Cardiac septum (tissue), 1 donor: ENCODE data around the gene FECH. TPM values are rescaled to one million over a fixed set of nuclear protein-coding genes. Genes with fewer than 3 reads are reported as not detected.

Experiments used
- DNase-seq: peaks from one replicate; pipeline ENCODE4 v3.0.0-alpha.2; 2020; ENCODE audit warnings: low spot score
- intact Hi-C: fragments of 100-400 bp; cut with DNase I; formaldehyde crosslinking; loops from one replicate; pipeline ENCODE4 v1.14.0; 2022
- total RNA-seq: library from RNA; stranded (reverse); fragmentation: NEBNext Ultra II Directional; extraction: Animal tissue kit (Norgen Biotek cat#: 25700); gene quantifications from one replicate; pipeline ENCODE4 v1.2.1, GENCODE V29; 2021
- donor health status: DM: no; HTN: no; CAD: no.

Gene FECH
- total RNA-seq, 1 donor from 2014 or later = 39.5 TPM

- intact Hi-C loops = no loop called here
These were observed 1.1 kb downstream of the FECH start for GRCh38 chr18:57585421-57585820.

GRCh38 chr18:57584444-57584843 lies 2.1 kb downstream of the FECH start:
- DNase-seq = no peak
- intact Hi-C loops = no loop called here

More at GRCh38 chr18:57585421-57585820, 1.1 kb downstream of the FECH start:
- no peak for DNase-seq

DNA sequence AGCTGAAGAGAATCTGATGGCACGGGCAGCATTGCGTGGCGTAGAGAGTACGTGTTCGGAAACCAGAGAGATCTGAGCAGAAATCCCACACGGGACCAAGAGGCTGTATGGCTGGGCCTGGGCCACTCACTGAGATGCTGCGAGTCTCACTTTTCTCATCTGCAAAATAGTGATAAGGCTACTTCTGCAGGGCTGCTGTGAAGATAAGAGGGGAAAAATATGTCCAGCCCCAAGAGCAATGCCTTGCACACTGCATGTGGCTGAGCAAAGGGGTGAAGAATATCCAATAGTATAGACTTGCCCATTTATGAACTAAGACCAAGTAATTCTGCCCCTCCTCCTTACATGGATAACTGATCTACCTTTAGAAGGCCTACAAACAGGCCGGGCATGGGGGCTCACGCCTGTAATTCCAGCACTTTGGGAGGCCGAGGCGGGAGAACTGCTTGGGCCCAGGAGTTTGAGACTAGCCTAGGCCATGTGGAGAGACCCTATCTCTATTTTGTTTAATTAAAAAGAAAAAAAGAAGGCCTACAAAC lies 3.1 kb downstream of the FECH start:
- DNase-seq = no peak
- intact Hi-C loops = no loop called here

GRCh38 chr18:57581301-57581934 lies 5.1 kb downstream of the FECH start:
- intact Hi-C loops = no loop called here
- no peak for DNase-seq

DNA sequence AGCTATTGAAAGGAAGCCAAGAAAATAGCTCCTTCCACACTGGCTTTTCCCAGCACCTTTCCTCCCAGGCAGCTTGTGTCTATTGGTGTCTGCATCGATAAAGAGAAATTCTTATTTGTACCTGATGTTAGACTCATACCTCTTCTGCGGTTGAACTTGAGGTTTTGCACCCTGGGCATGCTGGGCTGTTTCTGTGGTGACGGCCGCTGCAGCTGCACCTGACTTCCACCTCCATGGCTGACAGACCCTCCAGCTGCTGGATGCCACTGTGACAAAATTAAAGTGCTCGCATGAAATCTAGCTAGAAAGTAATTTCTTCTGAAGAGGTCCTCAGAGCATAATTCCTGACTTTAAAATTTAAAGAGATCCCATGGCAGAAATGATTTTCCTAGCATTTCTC lies 6.6 kb downstream of the FECH start:
- no peak for DNase-seq
- intact Hi-C loops = no loop called here

DNA sequence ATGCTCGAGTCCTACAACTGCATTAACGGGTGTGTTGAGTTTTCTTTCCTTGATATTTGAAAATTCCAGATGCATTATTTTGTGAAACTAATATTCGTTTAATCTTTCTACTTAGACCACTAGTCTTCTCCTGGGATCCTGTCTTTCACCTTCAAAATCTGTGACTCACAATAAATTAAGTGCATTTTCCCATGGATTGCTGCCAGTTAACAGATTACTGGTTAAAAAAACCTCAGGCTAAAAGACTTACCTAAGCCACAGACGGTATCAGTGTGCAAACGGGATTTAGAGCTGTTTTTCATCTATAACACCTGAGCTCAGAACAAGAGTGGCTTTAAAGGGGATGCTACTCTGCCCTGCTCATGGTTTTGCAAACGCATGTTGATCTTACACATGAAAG lies 10.2 kb downstream of the FECH start:
- DNase-seq = no peak
- intact Hi-C loops = no loop called here

DNA sequence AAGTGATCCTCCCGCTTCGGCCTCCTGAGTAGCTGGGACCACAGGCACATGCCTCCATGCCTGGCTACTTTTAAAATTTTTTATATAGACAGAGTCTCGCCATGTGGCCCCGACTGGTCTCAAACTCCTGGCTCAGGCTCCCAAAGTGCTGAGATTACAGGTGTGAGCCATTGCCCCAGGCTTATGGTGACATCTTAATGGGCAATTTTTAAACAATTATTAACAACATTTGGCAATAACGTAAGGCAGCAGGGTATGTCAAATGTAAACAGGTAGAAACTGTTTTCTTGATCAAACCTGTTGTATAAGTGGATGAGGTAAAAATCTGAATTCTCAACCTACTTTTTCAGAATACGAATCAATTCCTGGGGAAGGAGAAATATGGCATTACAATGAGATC lies 11.0 kb downstream of the FECH start:
- no peak for DNase-seq

GRCh38 chr18:57574866-57575265 lies 11.6 kb downstream of the FECH start:
- intact Hi-C loops = no loop called here
- DNase-seq = no peak

More for the DNA sequence above, 11.0 kb downstream of the FECH start:
- intact Hi-C loops = no loop called here

DNA sequence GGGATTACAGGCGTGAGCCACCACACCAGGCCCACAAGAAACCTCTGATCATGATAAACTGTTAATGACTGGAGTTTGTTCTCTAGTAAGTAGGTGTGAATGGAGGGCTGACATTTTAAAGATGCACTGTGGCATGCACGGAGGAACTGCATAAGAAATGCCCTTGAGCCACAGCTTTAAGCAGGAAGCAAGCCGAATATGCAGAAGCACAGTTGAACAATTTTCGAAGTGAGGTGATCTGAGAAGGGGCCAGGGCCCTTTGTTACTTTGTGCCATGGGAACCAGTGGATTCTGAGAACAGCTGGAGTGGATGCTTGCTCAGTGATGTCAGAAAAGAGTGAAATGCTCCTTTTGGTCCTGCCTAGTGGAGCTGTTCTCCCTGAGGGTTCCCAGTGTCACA lies 16.3 kb downstream of the FECH start:
- intact Hi-C loops = no loop called here
- no peak for DNase-seq

DNA sequence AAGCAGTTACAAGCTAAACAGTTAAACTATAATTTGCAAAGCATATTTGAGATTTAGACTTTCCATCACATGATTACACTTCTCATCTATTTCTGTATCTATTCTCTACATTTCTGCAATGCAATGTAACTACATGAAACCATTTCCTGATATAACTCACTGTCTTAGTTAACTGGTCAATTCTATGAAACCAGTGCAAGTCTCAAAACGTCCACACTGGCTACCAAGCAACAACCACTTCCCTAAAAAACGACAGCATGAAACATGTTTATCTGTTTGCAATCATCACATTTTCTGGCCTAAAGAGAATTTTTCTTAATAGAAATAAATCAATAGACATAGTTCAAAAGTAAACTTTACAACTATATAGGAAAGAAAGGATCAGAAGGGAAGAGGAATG lies 17.4 kb downstream of the FECH start:
- intact Hi-C loops = loop anchor here (10.0 kb wide), 1 partner anchor 694 kb away; no protein-coding TSS in a partner anchor
- DNase-seq = no peak

DNA sequence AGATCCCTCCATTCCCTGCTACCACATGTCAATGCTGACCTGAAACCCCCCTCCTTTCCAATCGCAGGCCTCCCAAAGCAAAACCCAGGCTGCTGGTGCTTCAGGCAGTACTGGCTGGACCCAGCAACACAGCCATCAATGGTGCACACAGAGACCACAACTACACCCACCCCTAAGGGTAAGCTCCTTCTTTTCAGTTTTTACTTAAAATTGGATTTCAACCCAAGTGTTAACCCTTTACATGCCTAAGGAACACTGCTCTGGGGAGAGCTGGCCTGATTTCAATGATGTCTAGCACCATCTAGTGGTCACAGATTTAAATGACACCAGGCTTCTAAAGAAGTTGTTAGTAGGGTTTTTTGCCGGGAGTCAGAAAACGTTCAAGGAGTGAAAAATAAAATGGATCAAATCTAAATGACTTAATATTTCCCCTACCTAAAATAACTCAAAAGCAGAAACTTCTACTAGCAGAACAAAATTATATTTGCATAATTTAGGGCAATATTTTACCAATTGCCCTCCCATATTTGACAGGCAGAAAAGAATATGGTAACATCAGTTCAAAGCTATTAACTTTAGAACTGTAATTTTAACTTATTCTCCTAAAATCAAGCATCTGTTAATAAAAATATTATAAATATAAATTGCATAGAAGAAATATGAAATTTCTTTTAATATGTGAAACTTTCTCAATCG lies 24.6 kb downstream of the FECH start:
- intact Hi-C loops = loop anchor here (5.0 to 10.0 kb wide), 2 partner anchors 687 to 815 kb away; no protein-coding TSS in a partner anchor
- no peak for DNase-seq

GRCh38 chr18:57561261-57561660 lies 25.2 kb downstream of the FECH start:
- DNase-seq = no peak
- intact Hi-C loops = loop anchor here (5.0 to 10.0 kb wide), 2 partner anchors 686 to 814 kb away; no protein-coding TSS in a partner anchor

- intact Hi-C loops = no loop called here
- DNase-seq = no peak
These were observed 27.2 kb downstream of the FECH start for GRCh38 chr18:57559314-57559713.

- DNase-seq = no peak
- intact Hi-C loops = no loop called here
These were observed 31.4 kb downstream of the FECH start for GRCh38 chr18:57555134-57555533.

DNA sequence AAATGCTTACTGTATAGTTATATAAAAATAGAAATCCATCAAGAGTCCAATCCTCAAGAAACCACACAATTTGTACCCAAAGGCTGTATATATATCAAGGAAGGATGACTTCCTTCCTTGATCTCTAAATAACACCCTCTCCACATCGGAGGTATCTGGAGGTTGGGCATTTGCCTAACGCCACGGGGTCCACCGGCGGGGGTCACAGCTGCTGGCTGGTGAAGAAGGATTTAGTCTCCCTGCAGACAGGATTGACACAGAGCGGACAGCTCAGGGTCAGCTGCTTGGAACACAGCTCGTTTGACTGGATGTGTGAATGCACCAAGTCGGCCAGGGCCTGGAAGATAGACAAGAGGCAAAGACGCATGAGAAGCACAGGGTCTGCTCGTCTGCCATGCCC lies 36.0 kb downstream of the FECH start:
- no peak for DNase-seq
- intact Hi-C loops = no loop called here

DNA sequence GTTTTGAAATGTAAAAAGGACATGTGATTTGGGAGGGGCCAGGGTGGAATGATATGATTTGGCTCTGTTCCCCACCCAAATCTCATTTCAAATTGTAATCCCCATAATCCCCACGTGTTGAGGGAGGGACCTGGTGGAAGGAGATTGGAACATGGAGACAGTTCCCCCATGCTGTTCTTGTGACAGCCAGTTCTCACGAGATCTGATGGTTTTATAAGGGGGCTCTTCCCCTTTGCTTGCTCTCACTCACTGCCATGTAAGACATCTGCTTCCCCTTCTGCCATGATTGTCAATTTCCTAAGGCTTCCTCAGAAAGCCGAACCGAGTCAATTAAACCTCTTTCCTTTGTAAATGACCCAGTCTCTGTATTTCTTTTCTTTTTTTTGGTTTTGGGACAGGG lies 39.2 kb downstream of the FECH start:
- intact Hi-C loops = no loop called here
- DNase-seq = no peak

GRCh38 chr18:57544936-57545660 lies 41.4 kb downstream of the FECH start:
- no peak for DNase-seq
- intact Hi-C loops = no loop called here

DNA sequence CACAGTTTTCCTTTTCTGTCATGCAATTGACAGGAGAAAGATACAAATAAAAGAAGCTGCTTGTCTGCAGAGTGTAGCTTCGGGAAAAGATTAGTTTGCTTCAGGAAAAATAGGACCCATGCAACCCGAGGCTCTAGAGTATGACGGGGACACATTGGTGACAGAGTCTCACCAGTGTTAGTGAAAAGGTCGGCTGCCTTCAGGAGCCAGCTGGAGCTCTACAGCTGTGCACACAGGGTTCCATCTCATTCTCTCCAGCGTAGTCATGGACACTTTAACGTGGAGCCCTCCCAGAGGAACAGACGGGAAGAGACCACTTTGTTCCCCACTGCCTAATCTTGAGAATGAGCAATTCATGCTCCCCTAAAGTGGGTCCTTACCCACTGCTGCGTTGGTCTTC lies 42.9 kb downstream of the FECH start:
- DNase-seq = no peak
- intact Hi-C loops = no loop called here

DNA sequence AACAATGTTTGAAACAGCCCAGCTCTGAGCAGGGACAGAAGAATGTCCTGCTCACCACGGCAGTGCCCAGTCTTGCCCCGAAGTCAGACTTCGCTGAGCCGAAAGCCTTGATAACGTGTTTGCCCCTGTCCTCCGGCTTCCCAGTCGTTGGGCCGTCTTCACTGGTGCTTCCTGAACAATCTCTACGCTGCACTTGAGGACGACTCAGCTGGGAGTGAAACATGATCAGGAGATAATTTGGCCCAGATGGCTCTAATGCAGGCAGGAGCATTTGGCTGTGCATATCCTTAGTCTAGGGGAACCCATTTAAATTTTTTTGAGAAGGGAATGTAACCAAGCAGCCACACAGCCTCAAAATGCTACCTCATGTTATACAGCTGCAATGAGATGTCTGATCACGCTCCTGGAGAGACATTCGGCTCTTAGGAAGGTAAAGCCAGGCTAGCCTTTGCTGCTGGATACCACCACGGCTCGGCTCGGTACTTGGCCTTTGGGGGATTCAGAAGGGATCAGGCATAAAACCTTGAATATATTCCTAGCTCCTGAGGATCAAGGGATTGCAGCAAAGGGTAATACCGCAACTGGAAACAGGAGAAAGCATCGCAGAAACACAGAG lies 43.6 kb downstream of the FECH start:
- intact Hi-C loops = no loop called here
- no peak for DNase-seq

- no peak for DNase-seq
- intact Hi-C loops = no loop called here
These were observed 44.4 kb downstream of the FECH start for GRCh38 chr18:57542126-57542525.
